Measurements from ENCODE around the gene KIF7. TPM values are rescaled to one million over a fixed set of nuclear protein-coding genes. Genes with fewer than 3 reads are reported as not detected.

The KIF7 gene
- total RNA-seq, 1 donor from 2014 or later = 6.4 TPM

GRCh38 chr15:89660556-89660955, 5.3 kb upstream of the KIF7 start:
- no peak overlapping the region for H3K4me3 Mint-ChIP-seq (ENCODE audit: unreplicated experiment)
- H3K27ac Mint-ChIP-seq (ENCODE audit: unreplicated experiment) = no peak overlapping the region
- TF ChIP-seq CTCF (IDR thresholded peaks at IDR 0.05; ENCODE audit: unreplicated experiment) = no peak
- DNase-seq (ENCODE audit: low spot score) = no peak
- peaks cover 11% of the 10 kb centered on the region for H3K27me3 Mint-ChIP-seq (ENCODE audit: unreplicated experiment)
- peaks cover 9% of the 10 kb centered on the region for H3K4me1 Mint-ChIP-seq (ENCODE audit: unreplicated experiment)
- no peaks in the 10 kb centered on the region for H3K9me3 Mint-ChIP-seq (ENCODE audit: unreplicated experiment)
- H3K36me3 Mint-ChIP-seq (ENCODE audit: low read depth, unreplicated experiment) = no peaks in the 10 kb centered on the region

GRCh38 chr15:89659295-89659694, 4.0 kb upstream of the KIF7 start:
- Mint-ChIP-seq H3K4me1 (ENCODE audit: unreplicated experiment) (peaks cover 15% of the 10 kb centered on the region), H3K4me3 (ENCODE audit: unreplicated experiment) (no peak overlapping the region), H3K9me3 (ENCODE audit: unreplicated experiment) (no peaks in the 10 kb centered on the region), H3K27ac (ENCODE audit: unreplicated experiment) (no peak overlapping the region), H3K36me3 (ENCODE audit: low read depth, unreplicated experiment) (no peaks in the 10 kb centered on the region), H3K27me3 (ENCODE audit: unreplicated experiment) (peaks cover 13% of the 10 kb centered on the region)
- no peak for DNase-seq (ENCODE audit: low spot score)
- TF ChIP-seq CTCF (IDR thresholded peaks at IDR 0.05; ENCODE audit: unreplicated experiment) = no peak

GRCh38 chr15:89657686-89658200, 2.5 kb upstream of the KIF7 start:
- Mint-ChIP-seq H3K27me3 (ENCODE audit: unreplicated experiment) (peaks cover 14% of the 10 kb centered on the region), H3K4me1 (ENCODE audit: unreplicated experiment) (peaks cover 14% of the 10 kb centered on the region), H3K9me3 (ENCODE audit: unreplicated experiment) (no peaks in the 10 kb centered on the region), H3K36me3 (ENCODE audit: low read depth, unreplicated experiment) (no peaks in the 10 kb centered on the region), H3K4me3 (ENCODE audit: unreplicated experiment) (no peak overlapping the region), H3K27ac (ENCODE audit: unreplicated experiment) (no peak overlapping the region)
- TF ChIP-seq CTCF (IDR thresholded peaks at IDR 0.05; ENCODE audit: unreplicated experiment) = no peak
- no peak for DNase-seq (ENCODE audit: low spot score)

- TF ChIP-seq CTCF (IDR thresholded peaks at IDR 0.05; ENCODE audit: unreplicated experiment) = no peak
- H3K27ac Mint-ChIP-seq (ENCODE audit: unreplicated experiment) = no peak overlapping the region
- peaks cover 11% of the 10 kb centered on the region for H3K4me1 Mint-ChIP-seq (ENCODE audit: unreplicated experiment)
- peaks cover 3% of the 10 kb centered on the region for H3K36me3 Mint-ChIP-seq (ENCODE audit: low read depth, unreplicated experiment)
- H3K27me3 Mint-ChIP-seq (ENCODE audit: unreplicated experiment) = peaks cover 11% of the 10 kb centered on the region
- DNase-seq (ENCODE audit: low spot score) = no peak
- H3K4me3 Mint-ChIP-seq (ENCODE audit: unreplicated experiment) = peak overlapping the region; percentile 83
- no peaks in the 10 kb centered on the region for H3K9me3 Mint-ChIP-seq (ENCODE audit: unreplicated experiment)
Measured at GRCh38 chr15:89656116-89656815, 999 bp upstream of the KIF7 start.

- Mint-ChIP-seq H3K27me3 (ENCODE audit: unreplicated experiment) (peaks cover 13% of the 10 kb centered on the region), H3K4me3 (ENCODE audit: unreplicated experiment) (peak overlapping the region; percentile 93), H3K36me3 (ENCODE audit: low read depth, unreplicated experiment) (peaks cover 7% of the 10 kb centered on the region), H3K27ac (ENCODE audit: unreplicated experiment) (no peak overlapping the region), H3K4me1 (ENCODE audit: unreplicated experiment) (peaks cover 11% of the 10 kb centered on the region), H3K9me3 (ENCODE audit: unreplicated experiment) (no peaks in the 10 kb centered on the region)
- no peak for DNase-seq (ENCODE audit: low spot score)
- TF ChIP-seq CTCF (IDR thresholded peaks at IDR 0.05; ENCODE audit: unreplicated experiment) = no peak
Measured at GRCh38 chr15:89654301-89654761, 936 bp downstream of the KIF7 start.

Data from endothelial cell (in vitro differentiated cells).